GM21390 (cell line): ENCODE data around the gene CKB.

Experiments
- ATAC-seq: cut with Tn5 transposase; IDR thresholded peaks from one replicate; pipeline ENCODE4 v1.9.1; 2021; ENCODE audit not compliant: unreplicated experiment

The CKB gene

GRCh38 chr14:103550451-103551337, 28.1 kb upstream of the CKB start:
- ATAC-seq: no peak

DNA sequence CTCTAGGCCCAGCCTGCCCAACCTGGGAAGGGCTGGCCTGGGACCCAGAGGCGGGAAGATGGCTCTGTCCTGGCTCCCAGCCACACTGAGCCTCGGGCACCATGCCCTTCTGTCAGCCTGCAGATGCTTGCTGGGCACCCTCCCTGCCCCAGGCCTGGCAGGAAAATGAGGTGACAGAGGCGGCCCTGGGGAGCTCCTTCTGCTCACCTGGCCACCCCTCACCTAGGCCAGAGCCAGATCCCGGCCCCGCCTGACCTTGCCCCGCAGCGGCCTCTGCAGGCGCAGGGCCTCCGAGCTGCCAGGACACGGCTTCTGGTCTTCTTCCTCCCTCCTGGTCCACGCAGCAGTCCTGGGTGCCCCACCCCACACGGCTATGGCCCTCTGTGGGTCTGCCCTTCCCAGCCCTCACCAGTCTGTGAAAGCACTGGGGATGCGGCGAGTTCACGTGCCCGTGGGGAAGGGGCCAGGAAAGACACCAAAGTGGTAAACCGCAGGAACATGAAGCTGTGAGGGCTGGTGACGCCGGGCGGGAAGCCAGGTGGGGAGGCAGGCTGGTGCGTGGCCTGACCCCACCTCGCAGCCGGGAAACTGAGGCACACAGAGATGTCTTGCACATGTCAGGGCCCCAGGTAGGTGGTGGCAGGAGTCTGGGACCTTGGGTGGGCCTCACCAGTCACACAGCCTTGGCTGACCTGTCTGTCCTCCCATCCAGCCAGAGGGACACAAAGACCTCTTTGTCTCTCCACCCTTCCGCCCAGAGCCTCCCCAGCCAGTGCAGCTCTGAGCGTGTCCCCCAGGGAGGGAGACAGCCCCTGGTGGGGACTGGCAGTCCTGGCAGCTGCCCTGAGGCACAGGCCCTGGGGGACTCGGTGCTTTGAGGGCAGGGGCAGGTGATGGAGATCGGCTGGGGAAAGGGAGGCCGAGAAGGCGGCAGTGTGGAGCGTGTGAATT, 27.0 kb upstream of the CKB start:
- no peak for ATAC-seq

DNA sequence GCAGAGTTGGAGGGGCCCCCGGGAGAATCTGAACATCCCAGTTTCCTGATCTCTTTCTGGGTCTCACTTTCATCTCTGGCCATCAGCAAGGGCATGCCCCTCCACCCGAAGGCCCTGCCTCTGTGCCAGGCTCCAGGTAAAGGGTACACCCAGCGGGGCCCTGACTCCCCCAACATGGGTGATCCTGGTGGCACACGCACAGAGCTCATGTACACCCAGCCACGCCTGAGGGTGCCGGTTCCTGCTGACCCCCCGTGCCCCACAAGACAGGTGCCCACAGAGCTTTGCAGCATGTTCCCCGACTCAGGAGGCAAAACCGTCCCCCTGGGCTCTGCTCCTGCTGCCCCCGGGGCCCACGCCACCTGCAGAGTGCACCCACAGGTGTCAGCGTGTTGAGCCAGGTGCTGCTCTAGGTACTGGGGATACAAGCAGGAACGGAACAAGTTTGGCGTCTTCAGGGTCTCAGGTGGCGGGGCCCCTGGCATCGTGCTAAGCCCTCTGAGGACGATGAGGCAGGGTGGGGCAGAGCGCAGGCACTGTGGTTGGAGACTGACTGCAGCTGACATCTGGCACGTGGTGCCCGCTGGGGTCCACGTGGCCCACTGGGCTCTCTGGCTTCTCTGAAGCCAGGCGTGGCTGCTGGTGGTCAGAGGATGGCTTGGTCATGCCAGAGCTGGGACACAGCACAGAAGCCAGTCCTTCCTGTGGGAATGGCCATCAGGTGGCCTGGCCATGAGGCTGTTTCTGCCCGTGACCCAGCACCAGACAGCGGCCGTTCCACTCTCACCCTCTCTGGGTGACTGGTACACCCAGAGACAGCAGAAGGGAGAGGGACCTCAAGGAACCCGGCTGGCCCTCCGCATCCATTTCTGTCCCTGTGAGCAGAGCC, 26.1 kb upstream of the CKB start:
- no peak for ATAC-seq

DNA sequence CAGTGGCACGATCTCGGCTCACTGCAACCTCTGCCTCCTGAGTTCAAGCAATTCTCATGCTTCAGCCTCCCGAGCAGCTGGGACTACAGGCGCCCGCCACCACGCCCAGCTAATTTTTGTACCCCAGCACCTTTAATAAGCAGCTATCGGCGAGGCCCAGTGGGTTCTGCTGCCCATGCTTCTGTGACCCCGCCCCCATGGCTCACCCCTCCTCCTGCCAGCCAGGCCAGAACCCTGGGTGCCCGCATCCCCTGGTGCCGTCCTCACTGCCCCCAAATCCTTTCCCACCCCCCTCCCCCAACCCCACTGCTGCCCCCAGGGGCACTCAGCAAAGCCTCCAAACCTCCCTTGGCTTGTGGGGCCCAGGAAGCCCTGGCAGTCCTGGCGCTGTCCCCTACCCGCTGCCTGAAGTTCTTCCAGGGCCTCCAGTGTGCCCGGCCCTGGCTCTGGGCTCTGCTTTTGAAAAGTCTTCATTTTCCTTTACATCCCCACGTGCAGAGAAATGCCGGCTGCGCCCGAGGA, 25.4 kb upstream of the CKB start:
- no peak for ATAC-seq

DNA sequence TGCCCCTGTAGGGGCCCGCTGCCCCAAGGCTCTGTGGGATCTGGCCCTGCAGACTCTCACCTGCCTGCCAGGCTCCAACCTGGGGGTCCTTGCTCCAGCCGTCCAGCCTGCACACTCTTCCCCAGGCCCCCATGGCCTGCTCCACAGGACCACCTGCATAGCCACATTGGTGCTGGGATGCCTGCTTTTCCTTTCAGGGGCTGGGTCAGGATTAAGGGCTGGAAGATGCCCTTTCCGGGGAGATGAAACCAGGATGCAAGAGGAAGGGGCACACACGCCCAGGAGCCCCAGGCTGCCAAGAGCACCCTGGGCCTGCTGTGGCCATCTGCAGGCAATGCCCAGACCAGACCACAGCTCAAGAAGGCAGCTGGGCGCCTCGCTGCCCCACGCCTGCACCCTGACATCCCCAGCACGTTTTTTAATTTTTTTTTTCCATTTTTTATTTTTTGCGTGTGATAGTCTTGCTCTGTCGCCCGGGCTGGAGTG, 24.9 kb upstream of the CKB start:
- ATAC-seq: no peak

DNA sequence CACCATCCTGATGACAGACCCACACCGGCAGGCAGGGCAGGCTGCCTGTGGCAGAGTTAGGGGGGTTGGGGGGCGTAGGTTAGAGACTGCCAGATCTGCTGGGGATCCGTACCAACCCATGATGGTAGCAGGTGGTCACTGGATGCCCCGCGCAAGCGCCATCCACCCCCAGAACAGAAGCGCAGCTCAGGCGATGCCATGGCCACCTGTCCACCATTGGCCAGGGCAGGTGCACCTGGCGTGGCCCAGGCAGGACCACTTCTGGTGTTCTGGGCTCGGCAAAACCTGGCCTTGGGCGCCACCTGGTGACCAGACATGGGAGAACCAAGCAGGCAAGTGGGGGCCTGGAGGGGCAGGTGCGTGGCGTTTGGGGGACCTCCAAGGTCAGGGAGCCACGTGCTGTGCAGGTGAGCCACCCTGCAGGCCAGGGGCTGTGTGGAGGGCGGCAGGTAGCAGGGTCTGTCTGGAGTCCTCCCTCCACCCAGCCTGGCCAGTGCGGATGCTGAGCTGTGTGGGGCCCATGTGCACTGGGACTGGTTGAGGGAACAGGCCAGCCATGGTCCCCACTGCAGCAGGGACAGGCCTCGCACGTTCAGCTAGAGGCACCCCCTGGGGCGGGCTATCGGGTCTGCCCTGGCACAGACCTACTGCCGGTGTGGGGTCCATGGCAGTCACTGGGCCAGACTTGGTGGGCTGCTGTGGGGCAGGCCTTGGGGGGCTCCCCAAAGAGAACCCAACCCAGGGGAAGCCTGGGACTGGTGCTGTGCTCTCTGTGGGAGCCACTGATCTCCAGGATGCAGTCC, 24.2 kb upstream of the CKB start:
- no peak for ATAC-seq

- ATAC-seq: no peak
Measured at GRCh38 chr14:103545915-103546651, 23.5 kb upstream of the CKB start.

GRCh38 chr14:103545219-103545914, 22.7 kb upstream of the CKB start:
- ATAC-seq: no peak

DNA sequence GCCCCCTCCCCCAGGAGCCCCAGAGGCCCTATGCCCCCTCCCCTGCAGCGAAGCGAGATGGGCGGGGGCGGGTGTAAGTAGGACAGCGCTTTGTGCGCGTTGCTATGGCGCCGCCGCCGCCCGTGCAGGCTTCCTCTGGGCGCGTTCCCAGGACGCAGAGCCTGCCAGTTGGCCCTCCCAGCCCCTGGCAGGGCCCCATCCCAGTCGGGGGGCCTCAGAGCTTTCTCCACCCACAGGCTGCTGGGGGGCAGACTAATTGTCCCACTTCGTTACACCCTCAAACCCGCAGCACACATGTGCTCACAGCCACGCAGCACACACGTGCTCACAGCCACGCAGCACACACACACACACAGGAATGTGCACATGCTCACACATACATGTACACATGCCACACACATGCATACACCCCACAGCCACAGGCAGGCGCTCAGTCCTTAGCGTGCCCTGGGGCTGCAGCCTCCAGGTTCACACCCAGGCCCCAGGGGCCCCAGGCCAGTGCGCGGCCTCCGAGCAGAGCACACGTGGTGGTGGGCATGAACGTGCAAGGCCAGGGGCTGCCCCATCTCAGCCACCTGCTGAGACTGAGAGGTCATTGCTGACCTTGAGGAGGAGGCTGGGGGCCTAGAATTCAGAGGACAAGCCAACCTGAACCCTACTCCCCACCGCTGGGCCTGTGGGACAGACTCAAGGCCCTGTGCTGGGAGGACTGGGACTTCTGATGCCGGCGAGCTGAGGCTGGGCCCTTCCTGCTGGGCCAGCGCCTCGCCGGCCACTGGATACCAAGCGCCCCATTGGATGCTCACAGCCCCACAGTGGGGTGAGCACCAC, 22.0 kb upstream of the CKB start:
- no peak for ATAC-seq

- ATAC-seq: no peak
Measured at GRCh38 chr14:103543721-103544387, 21.2 kb upstream of the CKB start.

- ATAC-seq: no peak
Measured at GRCh38 chr14:103543140-103543539, 20.5 kb upstream of the CKB start.

GRCh38 chr14:103542605-103543088, 20.0 kb upstream of the CKB start:
- ATAC-seq: no peak

GRCh38 chr14:103541709-103542604, 19.3 kb upstream of the CKB start:
- no peak for ATAC-seq

DNA sequence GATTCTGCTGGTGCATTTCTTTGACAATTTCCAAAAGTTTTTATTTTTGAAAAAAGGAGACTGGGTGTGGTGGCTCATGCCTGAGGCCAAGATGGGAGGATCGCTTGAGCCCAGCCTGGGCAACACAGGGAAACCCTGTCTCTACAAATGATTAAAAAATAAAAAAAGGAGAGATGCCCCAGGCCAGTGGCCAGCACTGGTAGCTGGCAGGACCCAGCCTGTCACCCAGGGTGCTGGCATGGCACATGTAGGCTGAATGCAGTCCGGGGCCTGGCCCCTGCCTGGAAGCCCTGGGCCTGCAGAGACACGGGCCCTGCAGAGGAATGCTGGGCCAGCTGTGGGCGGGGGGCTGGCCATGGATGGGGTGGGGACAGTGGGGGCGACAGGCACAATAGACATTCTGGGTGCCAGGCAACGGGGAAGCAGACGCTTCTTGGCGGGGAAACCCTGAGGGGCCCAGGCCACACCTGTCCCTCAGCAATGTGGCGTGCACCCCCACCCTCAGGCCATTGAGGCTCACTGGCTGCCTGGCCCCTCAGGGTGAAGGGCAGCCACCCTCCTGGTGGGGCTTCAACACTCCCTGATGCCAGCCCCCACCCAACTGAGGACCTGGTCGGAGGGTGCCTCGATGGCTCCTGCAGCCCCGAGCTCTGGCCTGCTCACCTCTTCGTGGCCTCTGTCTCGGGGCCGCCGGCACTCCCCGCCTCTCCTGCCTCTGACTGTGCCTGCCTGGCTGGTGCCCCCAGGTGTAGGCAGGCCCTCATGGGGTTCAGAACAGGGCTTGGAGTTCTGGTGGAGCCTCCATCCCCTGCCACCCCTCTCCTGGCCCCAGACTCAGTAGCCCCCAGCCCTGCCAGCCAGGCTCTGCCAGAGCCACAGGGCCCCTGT, 18.4 kb upstream of the CKB start:
- ATAC-seq: no peak
